Prostate gland (tissue), 2 donors: ENCODE results near the gene SMOC1. TPM values are rescaled to one million over a fixed set of nuclear protein-coding genes. Genes with fewer than 3 reads are reported as not detected.

Source experiments
- DNase-seq: peaks from one replicate; pipeline ENCODE4 v3.0.0-alpha.2; 2019; ENCODE audit warnings: low spot score
- H3K27ac ChIP-seq, 2 donors: fragments of 200-600 bp; sonication (generic); 2 replicates each; pipeline ENCODE4 v1.5.1; 2017 to 2019
- H3K27me3 ChIP-seq: fragments of 200-600 bp; sonication (generic); replicated peaks from 2 replicates; pipeline ENCODE4 v1.5.1; 2019; ENCODE audit not compliant: insufficient read depth
- H3K36me3 ChIP-seq, 2 donors: fragments of 200-600 bp; sonication (generic); 1 replicate in 1 of 2; 2 replicates in 1 of 2; pipeline versions ENCODE4 v1.5.1 to v1.8.1; 2017 to 2019
- H3K4me1 ChIP-seq: fragments of 200-600 bp; sonication (generic); replicated peaks from 2 replicates; pipeline ENCODE4 v1.5.1; 2019
- H3K4me3 ChIP-seq, 2 donors: fragments of 200-600 bp; sonication (generic); 2 replicates each; pipeline ENCODE4 v1.5.1; 2017 to 2019
- H3K9me3 ChIP-seq: fragments of 200-600 bp; sonication (generic); 2 replicates; pipeline ENCODE4 v1.5.1; 2017
- CTCF ChIP-seq, 4 experiments: fragments of 200-600 bp in 2 of 4; fragments of 450-650 bp in 2 of 4; sonication (generic) in 2 of 4; IDR thresholded peaks; 1 replicate in 3 of 4; 2 replicates in 1 of 4; pipeline ENCODE4 v1.5.1; 2016 to 2019; ENCODE audit warnings: antibody characterized with exemption in 4 of 4, mild to moderate bottlenecking in 2 of 4, moderate library complexity in 2 of 4
- POLR2A ChIP-seq: fragments of 450-650 bp; IDR thresholded peaks from one replicate; pipeline ENCODE4 v1.6.1; 2016; ENCODE audit warnings: antibody characterized with exemption, mild to moderate bottlenecking
- POLR2AphosphoS5 ChIP-seq: sonication (generic); formaldehyde crosslinking; IDR thresholded peaks from one replicate; pipeline ENCODE4 v1.6.1; 2017; ENCODE audit warnings: antibody characterized with exemption
- WGBS: methylation state at CpG from one replicate; pipeline ENCODE4 v1.1.5; 2018; 5-methylcytosine and 5-hydroxymethylcytosine counted together
- intact Hi-C: fragments of 100-400 bp; cut with DNase I; formaldehyde crosslinking; loops from one replicate; pipeline ENCODE4 v1.14.2; 2022
- total RNA-seq, 2 donors: library from RNA; depleted of rRNA; stranded (reverse); fragments of >200 nt; gene quantifications; one replicate each; pipeline ENCODE4 v1.1.0, GENCODE V29; 2016

SMOC1 gene
- total RNA-seq, 2 donors from 2014 or later, result 3.7 to 187 TPM

GRCh38 chr14:70013271-70013873 is 134.2 kb downstream of the SMOC1 start:
- TF ChIP-seq POLR2AphosphoS5 (no peak), CTCF (IDR thresholded peaks at IDR 0.05) (peak in 3 of 4 experiments; percentile 31 to 33 (median 32)), POLR2A (no peak)
- no peak overlapping the region for H3K4me3 ChIP-seq
- H3K9me3 ChIP-seq, result no peaks in the 10 kb centered on the region
- H3K4me1 ChIP-seq, result no peaks in the 10 kb centered on the region
- intact Hi-C loops, result no loop called here
- H3K27ac ChIP-seq, result no peak overlapping the region
- no peaks in the 10 kb centered on the region for H3K36me3 ChIP-seq
- DNase-seq, result no peak
- 79% methylated on average over 2 of the region's 2 CpGs for WGBS
- no peaks in the 10 kb centered on the region for H3K27me3 ChIP-seq

GRCh38 chr14:70014406-70015095 is 135.3 kb downstream of the SMOC1 start:
- WGBS, result 80% methylated on average over 7 of the region's 7 CpGs
- intact Hi-C loops, result no loop called here
- Histone ChIP-seq H3K36me3 (no peaks in the 10 kb centered on the region), H3K4me3 (no peak overlapping the region), H3K27ac (no peak overlapping the region), H3K4me1 (no peaks in the 10 kb centered on the region), H3K9me3 (no peaks in the 10 kb centered on the region), H3K27me3 (no peaks in the 10 kb centered on the region)
- DNase-seq, result no peak
- TF ChIP-seq POLR2AphosphoS5 (no peak), CTCF (IDR thresholded peaks at IDR 0.05) (no peak), POLR2A (no peak)

- no peak for DNase-seq
- Histone ChIP-seq H3K4me1 (no peaks in the 10 kb centered on the region), H3K36me3 (no peaks in the 10 kb centered on the region), H3K27me3 (no peaks in the 10 kb centered on the region), H3K27ac (peak overlapping the region in 1 of 2 donors; percentile 61), H3K9me3 (no peaks in the 10 kb centered on the region), H3K4me3 (no peak overlapping the region)
- no peak for TF ChIP-seq POLR2A
- TF ChIP-seq CTCF (IDR thresholded peaks at IDR 0.05), result no peak
- no peak for TF ChIP-seq POLR2AphosphoS5
- intact Hi-C loops, result no loop called here
- WGBS, result 73% methylated on average over 2 of the region's 2 CpGs
These were observed 139.0 kb downstream of the SMOC1 start for GRCh38 chr14:70018230-70018629.

DNA sequence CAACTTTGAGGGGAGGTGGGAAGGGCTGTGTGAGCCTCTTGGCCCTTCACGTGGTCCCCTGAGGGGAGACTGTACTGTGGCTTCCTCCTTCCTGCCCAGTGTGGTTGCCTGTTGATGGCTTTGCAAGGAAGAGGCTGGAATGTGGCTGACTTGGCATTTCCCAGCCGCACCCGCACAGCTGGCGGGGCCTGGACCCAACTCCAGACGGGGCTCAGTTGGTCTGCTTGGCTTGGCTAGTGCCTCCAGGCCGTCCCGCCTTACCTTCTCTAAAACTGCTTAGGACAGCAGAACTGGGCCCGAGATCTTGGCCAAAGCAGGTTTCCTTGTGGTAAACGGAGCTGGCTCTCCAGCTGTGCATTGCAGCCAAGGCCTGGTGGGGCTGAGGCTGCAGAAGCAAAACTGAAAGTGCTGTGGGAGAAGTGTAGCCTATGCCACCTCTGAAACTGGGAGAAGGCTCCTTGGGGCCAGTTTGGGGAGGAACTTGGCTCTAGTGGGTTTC is 139.5 kb downstream of the SMOC1 start:
- Histone ChIP-seq H3K36me3 (no peaks in the 10 kb centered on the region), H3K27me3 (no peaks in the 10 kb centered on the region), H3K9me3 (no peaks in the 10 kb centered on the region), H3K27ac (peak overlapping the region in 1 of 2 donors; percentile 61), H3K4me1 (no peaks in the 10 kb centered on the region), H3K4me3 (no peak overlapping the region)
- TF ChIP-seq POLR2A (no peak), CTCF (IDR thresholded peaks at IDR 0.05) (no peak), POLR2AphosphoS5 (no peak)
- WGBS, result 28% methylated on average over 9 of the region's 9 CpGs
- intact Hi-C loops, result no loop called here
- DNase-seq, result peak; percentile 10

GRCh38 chr14:70019695-70020094 is 140.5 kb downstream of the SMOC1 start:
- Histone ChIP-seq H3K4me1 (no peaks in the 10 kb centered on the region), H3K27me3 (no peaks in the 10 kb centered on the region), H3K4me3 (no peak overlapping the region), H3K9me3 (no peaks in the 10 kb centered on the region), H3K27ac (no peak overlapping the region), H3K36me3 (no peaks in the 10 kb centered on the region)
- intact Hi-C loops, result no loop called here
- TF ChIP-seq POLR2AphosphoS5, result no peak
- no peak for TF ChIP-seq CTCF (IDR thresholded peaks at IDR 0.05)
- no peak for TF ChIP-seq POLR2A
- DNase-seq, result no peak
